Measurements from ENCODE around the gene SHF.

GRCh38 chr15:45181491-45182285 is 6.1 kb downstream of the SHF start:
- no peak for TF ChIP-seq EZH2 (IDR thresholded peaks at IDR 0.05; ENCODE audit: low read length, missing control alignments)
- no peak for TF ChIP-seq CTCF (conservative IDR thresholded peaks at IDR 0.05 in 1 of 2, IDR thresholded peaks at IDR 0.05 in 1 of 2; ENCODE audit: low read depth in 1 of 2, low read length in 2 of 2)
